CD4-positive, alpha-beta T cell treated with Interleukin-6 at 100 ng/mL for 8 hours (primary cell): ENCODE results near the gene PTGES3L.
"Not testable (repeated sequence)": the region's sequence is repeated elsewhere in the genome, so short reads cannot be mapped to it uniquely, and the experiment has no call there.

Experiments
- DNase-seq: peaks from one replicate; pipeline ENCODE4 v3.0.0-alpha.2; 2020; ENCODE audit warnings: mixed read lengths, low spot score

Gene PTGES3L

DNA sequence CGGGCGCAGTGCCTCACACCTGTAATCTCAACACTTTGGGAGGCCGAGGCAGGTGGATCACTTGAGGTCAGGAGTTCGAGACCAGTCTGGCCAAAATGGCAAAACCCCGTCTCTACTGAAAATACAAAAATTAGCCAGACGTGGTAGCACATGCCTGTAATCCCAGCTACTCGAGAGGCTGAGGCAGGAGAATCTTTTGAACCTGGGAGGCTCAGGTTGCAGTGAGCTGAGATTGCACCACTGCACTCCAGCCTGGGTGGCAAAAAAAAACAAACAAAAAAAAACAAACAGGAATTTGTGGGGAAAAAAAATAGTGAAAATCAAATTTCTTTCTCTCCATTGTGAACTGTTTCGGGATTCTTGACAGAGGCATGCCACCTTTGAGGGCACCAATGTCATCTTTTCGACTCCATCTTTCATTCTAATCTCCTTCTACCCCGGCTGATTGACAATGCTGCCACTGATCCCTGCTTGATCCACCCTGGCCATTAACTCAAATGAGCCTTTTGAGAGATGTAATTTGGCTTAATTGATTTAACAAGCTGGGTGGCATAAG, 60.3 kb downstream of the PTGES3L start:
- DNase-seq, result not testable (repeated sequence)

DNA sequence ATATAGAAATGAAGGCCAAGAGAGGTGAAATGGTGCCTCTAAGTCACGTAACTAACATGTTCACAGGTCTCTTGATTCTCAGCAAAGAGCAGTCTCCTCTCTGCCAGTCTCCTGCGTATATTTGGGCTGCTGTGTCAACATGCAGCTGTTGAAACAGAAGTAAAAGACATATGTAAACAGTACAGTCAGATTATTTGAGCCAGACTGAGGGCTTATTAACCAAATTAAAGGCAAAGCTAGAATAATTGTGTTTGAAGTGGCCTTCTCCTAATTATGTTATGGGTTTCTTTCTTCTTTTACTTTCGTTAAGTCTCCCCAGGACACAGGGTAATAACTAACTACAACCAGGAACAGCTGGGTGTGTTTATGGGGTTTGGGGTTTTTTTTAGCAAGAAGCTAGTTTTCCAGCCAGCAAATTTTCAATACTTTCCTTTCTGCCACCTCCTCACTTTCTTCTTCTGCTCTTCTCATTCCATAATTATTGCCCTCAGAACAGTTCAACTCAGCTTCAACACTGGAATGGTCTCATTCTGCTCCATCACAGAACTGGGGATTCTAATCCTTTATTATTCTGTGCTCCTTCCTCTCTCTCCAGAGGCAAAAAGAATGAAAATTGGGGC, 60.9 kb downstream of the PTGES3L start:
- no peak for DNase-seq
